ENCODE measurements around the gene DOCK9. TPM values are rescaled to one million over a fixed set of nuclear protein-coding genes. Genes with fewer than 3 reads are reported as not detected.

DOCK9 gene
- total and polyA plus RNA-seq, 2 donors (not counting 3 experiments of a cell fraction or from before 2014, with no cell fraction given) = 147 to 323 TPM

- TF ChIP-seq POLR2A (IDR thresholded peaks at IDR 0.05; ENCODE audit: low read depth, low read length) (no peak), POLR2AphosphoS5 (IDR thresholded peaks at IDR 0.05; ENCODE audit: insufficient read depth, low read depth, low read length) (no peak), CTCF (IDR thresholded peaks at IDR 0.05; ENCODE audit: extremely low read depth in 1 of 2, insufficient read depth in 1 of 2, low read depth in 1 of 2, low read length in 2 of 2) (no peak), JUN (IDR thresholded peaks at IDR 0.05; ENCODE audit: borderline replicate concordance, insufficient read depth, insufficient read length, low read depth) (no peak), EZH2 (IDR thresholded peaks at IDR 0.05; ENCODE audit: borderline replicate concordance, low read depth, low read length, severe bottlenecking) (no peak), MYC (IDR thresholded peaks at IDR 0.05; ENCODE audit: low read depth, low read length) (no peak), GATA2 (IDR thresholded peaks at IDR 0.05; ENCODE audit: insufficient read depth, insufficient read length, low read depth, low read length) (no peak), MAX (IDR thresholded peaks at IDR 0.05; ENCODE audit: insufficient read depth, insufficient read length) (no peak)
- no peaks in the 10 kb centered on the region for H3K27me3 ChIP-seq (ENCODE audit: control insufficient read depth in 2 of 2, insufficient read depth in 2 of 2, low read length in 2 of 2)
- peak overlapping the region; percentile 1 for H3K4me2 ChIP-seq (ENCODE audit: insufficient read depth, low read length)
- ChIA-PET POLR2A (no interaction called here), CTCF (no interaction called here)
- dilution Hi-C loops (cut with MboI; ENCODE audit: extremely low pct_ligation_motif_present, low sequenced_read_pairs) = no loop called here
- FAIRE-seq = no peak
- no peaks in the 10 kb centered on the region for H3K36me3 ChIP-seq (ENCODE audit: control insufficient read depth in 2 of 2, extremely low read depth in 1 of 2, insufficient read depth in 2 of 2, low read length in 2 of 2)
- intact Hi-C loops (cut with micrococcal nuclease) = no loop called here
- no peak overlapping the region for H3K9ac ChIP-seq (replicated peaks; ENCODE audit: extremely low read depth, insufficient read depth, low read length)
- H3K9me1 ChIP-seq (replicated peaks; ENCODE audit: control insufficient read depth, extremely low read depth, insufficient read depth, low read length) = no peaks in the 10 kb centered on the region
- no peak overlapping the region for H2AFZ ChIP-seq (ENCODE audit: low read depth, low read length)
- H3K4me1 ChIP-seq (ENCODE audit: control insufficient read depth, extremely low read depth, insufficient read depth, low read length) = peaks cover 45% of the 10 kb centered on the region
- no peaks in the 10 kb centered on the region for H3K79me2 ChIP-seq (ENCODE audit: control insufficient read depth, insufficient read depth, low read length)
- DNase-seq (ENCODE audit: low read depth, low spot score) = no peak
- H3K4me3 ChIP-seq (replicated peaks in 1 of 3; ENCODE audit: insufficient read depth in 1 of 3, low read depth in 1 of 3, low read length in 3 of 3) = no peak overlapping the region
- H3K9me3 ChIP-seq (replicated peaks; ENCODE audit: control insufficient read depth, insufficient read depth, low read length) = no peaks in the 10 kb centered on the region
- no peaks in the 10 kb centered on the region for H4K20me1 ChIP-seq (replicated peaks; ENCODE audit: control insufficient read depth, extremely low read depth, insufficient read depth, low read length)
- BruUV-seq (replicated peaks) = TSS peak; percentile 88
- peak overlapping the region; percentile 30 for H3K27ac ChIP-seq (ENCODE audit: insufficient read depth, low read depth, low read length)
Observed at GRCh38 chr13:99003851-99004471, 26.1 kb upstream of the DOCK9 start.

Measured in endothelial cell of umbilical vein (primary cell).